IgD-negative memory B cell (primary cell): ENCODE measurements around the gene BCL2L1. TPM values are rescaled to one million over a fixed set of nuclear protein-coding genes. Genes with fewer than 3 reads are reported as not detected.

Experiments
- H3K27ac Mint-ChIP-seq, 3 donors: one replicate each; pipeline ENCODE4 v1.8.0; 2020 to 2022; ENCODE audit warnings: mild to moderate bottlenecking in 3 of 3, mixed read lengths in 3 of 3, moderate library complexity in 1 of 3
- H3K27me3 Mint-ChIP-seq: one replicate; pipeline ENCODE4 v1.8.0; 2021; ENCODE audit warnings: mixed read lengths
- H3K36me3 Mint-ChIP-seq: one replicate; pipeline ENCODE4 v1.8.0; 2020; ENCODE audit warnings: mild to moderate bottlenecking, mixed read lengths
- H3K4me1 Mint-ChIP-seq, 3 donors: one replicate each; pipeline ENCODE4 v1.8.0; 2020 to 2022; ENCODE audit warnings: mixed read lengths in 3 of 3, mild to moderate bottlenecking in 1 of 3
- H3K4me3 Mint-ChIP-seq, 4 donors: one replicate each; pipeline ENCODE4 v1.8.0; 2020 to 2022; ENCODE audit warnings: mild to moderate bottlenecking in 4 of 4, mixed read lengths in 4 of 4, moderate library complexity in 3 of 4
- H3K9me3 Mint-ChIP-seq, 3 donors: one replicate each; pipeline ENCODE4 v1.8.0; 2020 to 2021; ENCODE audit warnings: mixed read lengths in 3 of 3, mild to moderate bottlenecking in 1 of 3
- polyA plus RNA-seq: library from polyadenylated mRNA; unstranded; fragments of 300-500 nt; fragmentation: Illumina TruSeq; gene quantifications from one replicate; pipeline ENCODE4 v1.2.3, GENCODE V29; 2021

The BCL2L1 gene
- polyA plus RNA-seq, 1 donor from 2014 or later: 9.8 TPM

GRCh38 chr20:31620246-31620645 is 102.4 kb downstream of the BCL2L1 start:
- no peaks in the 10 kb centered on the region for H3K36me3 Mint-ChIP-seq
- H3K4me1 Mint-ChIP-seq: peaks cover 5 to 16% (median 15%) of the 10 kb centered on the region in 3 donors
- H3K4me3 Mint-ChIP-seq: no peak overlapping the region
- peaks cover 2% of the 10 kb centered on the region for H3K27me3 Mint-ChIP-seq
- no peaks in the 10 kb centered on the region for H3K9me3 Mint-ChIP-seq
- no peak overlapping the region for H3K27ac Mint-ChIP-seq

- Mint-ChIP-seq H3K4me3 (no peak overlapping the region), H3K36me3 (no peaks in the 10 kb centered on the region), H3K27ac (no peak overlapping the region), H3K9me3 (no peaks in the 10 kb centered on the region), H3K27me3 (peaks cover 3% of the 10 kb centered on the region), H3K4me1 (peaks cover 8 to 16% (median 16%) of the 10 kb centered on the region in 3 donors)
Observed at GRCh38 chr20:31617432-31618104, 105.1 kb downstream of the BCL2L1 start.

- Mint-ChIP-seq H3K27me3 (peaks cover 1% of the 10 kb centered on the region), H3K4me3 (no peak overlapping the region), H3K9me3 (no peaks in the 10 kb centered on the region), H3K4me1 (peaks cover 4 to 10% (median 9%) of the 10 kb centered on the region in 3 donors), H3K27ac (no peak overlapping the region), H3K36me3 (no peaks in the 10 kb centered on the region)
Observed at GRCh38 chr20:31615416-31615815, 107.3 kb downstream of the BCL2L1 start.

Other genes starting within 250 kb of the BCL2L1 start
- gene DEFB124, start 247.7 kb downstream of the BCL2L1 start, polyA plus RNA-seq: not detected
- gene REM1, start 247.6 kb downstream of the BCL2L1 start, polyA plus RNA-seq: not detected
- gene HM13, start 208.4 kb downstream of the BCL2L1 start, polyA plus RNA-seq: 109 TPM
- gene ID1, start 117.6 kb downstream of the BCL2L1 start, polyA plus RNA-seq: 2.2 TPM
- gene COX4I2, start 85.0 kb downstream of the BCL2L1 start, polyA plus RNA-seq: 0.38 TPM
- 0.49 TPM for gene TPX2, start 16.4 kb upstream of the BCL2L1 start, polyA plus RNA-seq
- not detected for gene MYLK2, start 96.5 kb upstream of the BCL2L1 start, polyA plus RNA-seq
- gene FOXS1, start 122.7 kb upstream of the BCL2L1 start, polyA plus RNA-seq: not detected
- gene DUSP15, start 147.7 kb upstream of the BCL2L1 start, polyA plus RNA-seq: not detected
- gene TTLL9, start 147.8 kb upstream of the BCL2L1 start, polyA plus RNA-seq: not detected
- gene PDRG1, start 229.2 kb upstream of the BCL2L1 start, polyA plus RNA-seq: 26.5 TPM
- gene XKR7, start 245.3 kb upstream of the BCL2L1 start, polyA plus RNA-seq: not detected